ENCODE results near the gene CAPZB. TPM values are rescaled to one million over a fixed set of nuclear protein-coding genes. Genes with fewer than 3 reads are reported as not detected.

CAPZB gene
- total and polyA plus RNA-seq, 11 donors = 77.8 to 348 (median 237) TPM

DNA sequence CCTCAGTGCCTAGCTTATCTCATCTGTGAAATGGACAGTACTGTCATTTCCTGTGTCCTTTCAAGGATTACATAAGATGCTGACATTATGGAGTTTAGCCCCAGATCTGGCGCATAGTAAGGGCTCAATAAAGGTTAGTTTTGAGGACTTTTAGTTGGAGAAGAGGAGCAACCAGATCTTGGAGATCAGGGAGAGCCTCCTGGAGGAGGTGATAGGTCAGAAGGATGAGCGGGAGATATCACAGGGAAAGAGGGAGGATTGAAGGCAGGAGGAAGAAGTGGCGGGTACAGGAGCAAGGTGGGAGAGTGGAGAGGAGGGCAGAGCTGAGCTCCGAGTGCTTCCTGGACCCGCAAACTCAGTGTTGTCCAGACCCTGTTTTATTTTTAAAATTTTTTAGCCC, 155.7 kb downstream of the CAPZB start:
- DNase-seq (no peak), ATAC-seq (no peak)
- H3K9me3 ChIP-seq = no peaks in the 10 kb centered on the region
- WGBS, 4 donors = 90 to 95% (median 93%) methylated on average over 5 of the region's 5 CpGs
- intact Hi-C loops (cut with DNase I) = no loop called here
- TF ChIP-seq, protein P1, sequence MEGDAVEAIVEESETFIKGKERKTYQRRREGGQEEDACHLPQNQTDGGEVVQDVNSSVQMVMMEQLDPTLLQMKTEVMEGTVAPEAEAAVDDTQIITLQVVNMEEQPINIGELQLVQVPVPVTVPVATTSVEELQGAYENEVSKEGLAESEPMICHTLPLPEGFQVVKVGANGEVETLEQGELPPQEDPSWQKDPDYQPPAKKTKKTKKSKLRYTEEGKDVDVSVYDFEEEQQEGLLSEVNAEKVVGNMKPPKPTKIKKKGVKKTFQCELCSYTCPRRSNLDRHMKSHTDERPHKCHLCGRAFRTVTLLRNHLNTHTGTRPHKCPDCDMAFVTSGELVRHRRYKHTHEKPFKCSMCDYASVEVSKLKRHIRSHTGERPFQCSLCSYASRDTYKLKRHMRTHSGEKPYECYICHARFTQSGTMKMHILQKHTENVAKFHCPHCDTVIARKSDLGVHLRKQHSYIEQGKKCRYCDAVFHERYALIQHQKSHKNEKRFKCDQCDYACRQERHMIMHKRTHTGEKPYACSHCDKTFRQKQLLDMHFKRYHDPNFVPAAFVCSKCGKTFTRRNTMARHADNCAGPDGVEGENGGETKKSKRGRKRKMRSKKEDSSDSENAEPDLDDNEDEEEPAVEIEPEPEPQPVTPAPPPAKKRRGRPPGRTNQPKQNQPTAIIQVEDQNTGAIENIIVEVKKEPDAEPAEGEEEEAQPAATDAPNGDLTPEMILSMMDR (IDR thresholded peaks at IDR 0.05) = no peak
- no peak for TF ChIP-seq POLR2A (IDR thresholded peaks at IDR 0.05)
- no peaks in the 10 kb centered on the region for H3K27me3 ChIP-seq
- H3K4me3 ChIP-seq = no peak overlapping the region
- H3K4me1 ChIP-seq = no peaks in the 10 kb centered on the region
- peaks cover 0 to 65% (median 45%) of the 10 kb centered on the region in 9 donors for H3K36me3 ChIP-seq
- no peak overlapping the region for H3K27ac ChIP-seq

DNA sequence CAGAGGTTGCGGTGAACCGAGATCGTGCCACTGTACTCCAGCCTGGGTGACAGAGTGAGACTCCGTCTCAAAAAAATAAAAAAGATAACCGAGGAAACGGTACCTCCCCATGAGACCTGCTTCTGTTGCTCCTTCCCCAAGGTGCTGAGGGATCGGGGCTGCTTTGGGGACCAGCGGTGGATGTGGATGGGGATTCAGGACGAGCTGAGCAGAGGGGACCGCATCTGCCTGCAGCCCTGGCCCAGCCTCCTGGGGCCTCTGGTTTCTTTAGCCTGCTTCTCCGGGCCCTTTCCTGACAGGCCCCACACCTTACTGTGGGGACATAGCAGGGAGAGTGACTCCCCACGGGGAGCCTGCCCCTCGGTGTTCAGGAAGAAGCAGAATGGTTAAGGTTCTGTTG, 156.2 kb downstream of the CAPZB start:
- H3K27ac ChIP-seq = no peak overlapping the region
- H3K9me3 ChIP-seq = no peaks in the 10 kb centered on the region
- intact Hi-C loops (cut with DNase I) = no loop called here
- H3K4me3 ChIP-seq = no peak overlapping the region
- ATAC-seq (no peak), DNase-seq (no peak)
- H3K27me3 ChIP-seq = no peaks in the 10 kb centered on the region
- H3K4me1 ChIP-seq = no peaks in the 10 kb centered on the region
- 88 to 90% (median 89%) methylated on average over 13 of the region's 13 CpGs for WGBS, 4 donors
- TF ChIP-seq, protein P1 (IDR thresholded peaks at IDR 0.05) = no peak
- no peak for TF ChIP-seq POLR2A (IDR thresholded peaks at IDR 0.05)
- peaks cover 0 to 69% (median 47%) of the 10 kb centered on the region in 9 donors for H3K36me3 ChIP-seq

DNA sequence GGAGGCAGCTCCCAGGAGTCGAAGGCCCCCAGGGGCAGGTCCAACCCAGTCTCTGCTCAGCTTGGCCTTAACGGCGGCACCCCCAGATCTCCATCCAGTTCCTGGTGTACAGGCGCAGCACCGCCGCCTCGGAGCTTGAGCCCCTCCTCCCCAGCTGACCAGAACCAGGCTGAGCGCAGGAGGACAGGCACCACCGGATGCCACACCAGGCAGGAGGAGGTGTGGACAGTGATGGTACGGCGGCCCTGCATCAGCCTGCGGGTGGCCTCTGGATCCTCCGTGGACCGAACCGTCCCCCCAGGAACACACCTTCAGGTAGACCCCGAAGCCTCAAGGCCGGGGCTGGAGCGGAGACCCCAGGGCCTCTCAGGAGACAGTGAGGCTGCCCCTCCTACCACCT, 156.9 kb downstream of the CAPZB start:
- 93 to 100% (median 95%) methylated on average over 9 to 18 of the region's 18 CpGs for WGBS, 4 donors
- ATAC-seq = no peak
- H3K27ac ChIP-seq = no peak overlapping the region

DNA sequence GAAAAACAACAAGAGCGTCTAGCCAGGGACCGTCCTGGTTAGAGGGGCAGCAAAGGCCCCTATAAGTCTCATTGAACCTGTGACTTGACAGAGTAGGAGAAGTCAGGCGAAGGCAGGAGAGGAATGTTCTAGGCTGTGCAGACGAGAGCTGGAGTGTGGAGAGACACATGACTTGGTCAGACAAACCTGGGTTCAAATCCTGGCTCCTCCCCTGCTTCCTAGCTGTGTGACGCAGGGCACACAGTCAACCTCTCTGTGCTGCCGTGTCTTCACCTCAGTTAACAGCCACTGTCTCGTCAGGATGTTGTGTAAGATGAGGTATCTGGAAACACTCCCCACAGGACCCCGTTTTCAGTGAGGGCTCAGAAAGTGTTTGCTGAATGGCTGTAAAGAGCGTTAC, 157.6 kb downstream of the CAPZB start:
- 89 to 93% (median 93%) methylated on average over 9 of the region's 9 CpGs for WGBS, 4 donors
- H3K27ac ChIP-seq = no peak overlapping the region
- no peaks in the 10 kb centered on the region for H3K27me3 ChIP-seq
- TF ChIP-seq, protein P1 (IDR thresholded peaks at IDR 0.05) = no peak
- TF ChIP-seq POLR2A (IDR thresholded peaks at IDR 0.05) = no peak
- H3K4me1 ChIP-seq = no peaks in the 10 kb centered on the region
- DNase-seq = no peak
- no peak overlapping the region for H3K4me3 ChIP-seq
- H3K9me3 ChIP-seq = no peaks in the 10 kb centered on the region
- ATAC-seq = no peak
- H3K36me3 ChIP-seq = peaks cover 0 to 76% (median 60%) of the 10 kb centered on the region in 9 donors
- intact Hi-C loops (cut with DNase I) = no loop called here

More for the DNA sequence above, 156.9 kb downstream of the CAPZB start:
- Histone ChIP-seq H3K36me3 (peaks cover 0 to 75% (median 54%) of the 10 kb centered on the region in 9 donors), H3K4me3 (no peak overlapping the region), H3K4me1 (no peaks in the 10 kb centered on the region), H3K27me3 (no peaks in the 10 kb centered on the region), H3K9me3 (no peaks in the 10 kb centered on the region)
- TF ChIP-seq, protein P1 (IDR thresholded peaks at IDR 0.05) = no peak
- no peak for TF ChIP-seq POLR2A (IDR thresholded peaks at IDR 0.05)
- intact Hi-C loops (cut with DNase I) = no loop called here
- peak in 1 of 5 donors; percentile 44 for DNase-seq
